NCI-H1092 (cell line): ENCODE results near the gene DARS1.
"Not testable (repeated sequence)": the region's sequence is repeated elsewhere in the genome, so short reads cannot be mapped to it uniquely, and the experiment has no call there.

Experiments used
- DNase-seq: peaks from one replicate; lab custom pipeline; 2025; lab: John Stamatoyannopoulos, UW

DARS1 gene

DNA sequence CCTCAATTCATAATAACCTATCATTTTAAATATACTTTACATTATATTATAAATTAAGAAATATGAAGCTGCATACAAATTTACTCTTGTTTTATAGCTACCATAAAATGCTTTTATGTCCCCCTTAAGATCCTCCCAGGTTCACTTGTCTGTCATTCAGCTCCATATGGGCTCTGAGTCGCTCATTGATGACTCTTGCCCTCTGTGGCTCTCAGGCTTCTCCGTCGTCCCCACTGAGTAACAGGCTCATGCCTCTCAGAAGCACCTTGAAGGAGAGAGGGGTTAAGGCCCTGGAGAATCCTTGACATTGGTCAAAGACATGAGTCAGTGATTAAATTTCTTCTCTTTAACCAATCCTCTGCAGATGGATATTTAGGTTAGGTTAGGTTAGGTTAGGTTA, 103.0 kb downstream of the DARS1 start:
- DNase-seq: no peak

DNA sequence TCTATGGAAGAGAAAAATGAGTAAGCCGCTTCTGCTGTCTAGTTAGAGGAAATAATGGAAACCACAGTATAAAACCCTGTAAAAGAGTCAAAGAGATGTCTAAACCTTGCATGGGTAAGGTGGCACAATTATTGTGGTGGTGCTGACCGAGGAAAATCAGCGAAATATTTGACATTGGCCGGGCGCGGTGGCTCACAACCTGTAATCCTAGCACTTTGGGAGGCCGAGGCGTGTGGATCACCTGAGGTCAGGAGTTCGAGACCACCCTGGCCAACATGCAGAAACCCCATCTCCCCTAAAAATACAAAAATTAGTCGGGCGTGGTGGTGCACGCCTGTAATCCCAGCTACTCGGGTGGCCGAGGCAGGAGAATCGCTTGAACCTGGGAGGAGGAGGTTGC, 108.7 kb downstream of the DARS1 start:
- DNase-seq: not testable (repeated sequence)

DNA sequence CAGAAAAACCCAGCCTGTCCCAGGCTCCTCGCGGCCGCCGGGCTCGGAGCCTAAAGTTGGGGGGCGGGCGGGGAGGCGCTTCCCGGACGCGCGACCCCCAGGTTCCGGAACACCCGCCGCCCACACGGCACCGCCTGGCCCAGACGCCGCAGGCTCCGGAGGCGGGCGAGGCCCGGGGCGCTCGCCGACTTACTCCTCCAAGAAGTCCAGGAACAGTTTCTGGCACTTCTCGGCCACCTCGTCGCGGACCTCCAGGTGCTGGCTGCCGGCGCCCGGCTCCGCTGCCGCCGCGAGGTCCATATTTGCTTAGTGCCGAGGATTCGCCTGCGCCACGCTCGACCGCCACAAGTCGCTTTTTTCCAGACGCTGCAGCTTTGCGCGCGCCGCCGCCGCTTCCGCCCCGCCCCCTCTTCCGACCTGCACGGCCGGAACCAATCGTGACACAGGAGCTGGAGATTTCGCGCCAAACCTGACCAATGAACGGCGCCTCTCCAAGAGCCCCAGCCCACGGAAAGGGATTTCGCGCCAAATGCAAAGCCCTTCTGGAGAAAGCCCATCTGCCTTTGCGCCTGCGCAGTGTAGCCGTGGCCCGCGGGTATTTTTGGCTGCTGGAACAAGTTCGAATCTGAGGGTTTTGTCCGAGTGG, 109.2 kb downstream of the DARS1 start, which contains the start of gene MCM6:
MCM6 (minus strand) TSS at position 378 of the 646 bp plus-strand sequence; CDS start at position 300, 78 bp downstream.
- peak; percentile 97 for DNase-seq

DNA sequence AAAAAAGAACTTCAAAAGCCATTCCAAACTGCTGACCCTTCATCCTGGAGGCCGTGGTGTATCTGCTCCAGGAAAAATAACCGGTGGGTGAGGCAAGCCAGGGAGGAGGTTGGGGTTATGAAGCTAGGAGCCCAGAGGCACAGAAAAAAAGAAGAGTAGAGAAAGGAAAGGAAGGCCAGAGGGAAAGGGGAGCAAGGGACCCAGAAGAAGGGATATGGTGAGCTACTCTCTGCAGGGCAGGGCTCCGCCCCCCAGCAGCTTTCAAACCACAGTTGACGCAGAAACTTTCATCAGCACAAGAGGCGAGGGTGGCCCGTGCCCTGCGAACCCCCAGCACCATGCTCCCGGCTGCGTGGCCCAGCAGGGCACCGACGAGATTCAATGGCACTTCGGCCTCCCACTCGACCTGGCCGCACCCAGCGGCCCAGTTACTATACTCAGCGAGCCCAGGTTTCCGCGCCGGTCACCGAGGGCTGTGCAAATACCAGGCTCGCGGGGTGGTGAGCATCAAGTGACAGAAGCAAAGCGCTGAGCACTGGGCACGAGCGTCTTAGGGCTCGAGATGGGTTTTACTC, 109.8 kb downstream of the DARS1 start:
- peak; percentile 12 for DNase-seq

DNA sequence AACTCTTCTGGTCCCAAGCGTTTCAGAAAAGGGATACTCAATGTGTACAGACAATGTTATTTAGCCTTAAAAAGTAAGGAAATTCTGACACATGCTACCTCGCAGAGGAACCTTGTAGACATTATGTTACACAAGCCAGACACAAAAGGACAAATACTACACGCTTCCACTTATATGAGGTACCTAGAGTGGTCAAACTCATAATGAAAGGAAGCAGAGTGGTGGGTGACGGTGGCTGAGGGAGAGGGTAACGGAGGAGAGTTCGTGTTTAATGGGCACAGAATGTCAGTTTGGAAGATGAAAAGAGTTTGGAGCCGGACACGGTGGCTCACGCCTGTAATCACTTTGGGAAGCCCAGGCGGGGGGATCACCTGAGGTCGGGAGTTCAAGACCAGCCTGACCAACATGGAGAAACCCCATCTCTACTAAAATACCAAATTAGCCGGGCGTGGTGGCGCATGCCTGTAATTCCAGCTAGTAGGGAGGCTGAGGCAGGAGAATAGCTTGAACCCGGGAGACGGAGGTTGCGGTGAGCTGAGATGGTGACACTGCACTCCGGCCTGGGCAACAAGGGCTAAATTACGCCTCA, 110.6 kb downstream of the DARS1 start:
- DNase-seq: no peak

DNA sequence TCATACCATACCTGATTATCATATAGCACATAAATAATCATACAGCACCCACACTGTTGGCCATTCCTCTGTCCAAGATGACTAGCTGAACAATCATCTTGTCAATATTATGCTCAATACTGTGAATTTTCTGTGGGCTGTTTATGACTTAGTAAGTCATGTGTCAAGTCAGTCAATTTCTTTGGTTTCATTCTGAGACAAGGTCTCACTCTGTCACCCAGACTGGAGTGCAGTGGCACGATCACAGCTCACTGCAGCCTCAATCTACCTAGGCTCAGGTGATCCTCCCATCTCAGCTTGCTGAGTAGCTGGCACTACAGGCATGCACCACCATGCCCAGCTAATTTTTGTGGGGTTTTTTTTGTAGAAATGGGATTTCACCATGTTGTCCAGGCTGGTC, 114.9 kb downstream of the DARS1 start:
- DNase-seq: no peak

DNA sequence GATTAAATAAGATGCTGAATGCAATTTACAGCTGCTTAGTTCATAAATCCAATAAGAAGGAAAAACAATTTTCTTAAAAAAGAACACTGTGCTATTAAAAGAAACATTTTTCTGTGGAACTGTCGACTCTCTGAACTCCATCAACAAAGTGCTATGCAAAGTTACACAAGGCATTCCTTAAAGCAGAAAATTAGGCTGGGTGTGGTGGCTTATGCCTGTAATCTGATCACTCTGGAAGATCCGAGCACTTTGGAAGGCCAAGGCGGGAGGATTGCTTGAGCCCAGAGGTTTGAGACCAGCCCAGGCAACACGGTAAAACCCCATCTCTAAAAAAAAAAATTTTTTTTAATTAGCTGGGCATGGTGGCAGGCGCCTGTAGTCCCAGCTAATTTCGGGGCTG, 122.2 kb downstream of the DARS1 start:
- no peak for DNase-seq

DNA sequence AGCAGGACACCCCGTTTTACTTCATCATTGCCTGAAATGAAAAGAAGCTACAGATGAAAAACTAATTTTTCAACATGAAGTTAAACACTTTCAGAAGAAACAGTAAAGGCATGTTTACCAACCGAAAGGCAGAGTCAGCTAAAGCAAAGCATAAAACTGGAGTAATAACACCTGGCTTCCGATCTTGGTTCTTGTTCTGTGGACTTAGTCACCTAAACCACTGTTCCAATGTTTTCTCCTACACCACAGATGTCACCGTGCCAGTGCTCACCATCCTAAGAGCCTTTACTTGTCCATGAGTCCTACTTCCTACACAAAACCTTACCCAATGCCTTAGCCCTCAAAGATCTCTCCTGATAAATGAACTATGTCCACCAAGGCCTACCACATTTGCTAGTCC, 122.7 kb downstream of the DARS1 start:
- DNase-seq: no peak
